CD4-positive, alpha-beta memory T cell (primary cell): ENCODE data around the gene COL21A1. TPM values are rescaled to one million over a fixed set of nuclear protein-coding genes. Genes with fewer than 3 reads are reported as not detected.
"Not testable (repeated sequence)": the region's sequence is repeated elsewhere in the genome, so short reads cannot be mapped to it uniquely, and the experiment has no call there.

Source experiments
- CTCF ChIA-PET: fragments of 350-600 bp; sonication (Branson Sonifier 250); formaldehyde crosslinking; loops from one replicate; lab custom pipeline; 2021; ENCODE audit warnings: inconsistent platforms; ENCODE audit not compliant: partially characterized antibody; lab: Charles Lee
- POLR2A ChIA-PET: fragments of 350-600 bp; sonication (Branson Sonifier 250); formaldehyde crosslinking; loops from one replicate; lab custom pipeline; 2021; ENCODE audit not compliant: partially characterized antibody; lab: Charles Lee
- DNase-seq, 5 donors: peaks; one replicate each; pipeline versions ENCODE4 v3.0.0 to v3.0.0-alpha.2; 2020 to 2022; ENCODE audit warnings: mixed read lengths in 1 of 5
- H3K27ac ChIP-seq: one replicate; pipeline ENCODE4 v1.7.0; 2013; ENCODE audit warnings: low read depth, low read length
- H3K27me3 ChIP-seq: 2 replicates; pipeline ENCODE4 v1.7.0; 2013; ENCODE audit warnings: mild to moderate bottlenecking, low read length, moderate library complexity; ENCODE audit not compliant: insufficient read depth
- H3K36me3 ChIP-seq: 2 replicates; pipeline ENCODE4 v1.7.0; 2013; ENCODE audit warnings: mild to moderate bottlenecking, low read length, moderate library complexity; ENCODE audit not compliant: insufficient read depth
- H3K4me1 ChIP-seq: 2 replicates; pipeline ENCODE4 v1.7.0; 2013; ENCODE audit warnings: mild to moderate bottlenecking, low read length, moderate library complexity; ENCODE audit not compliant: insufficient read depth
- H3K4me3 ChIP-seq, 2 donors: one replicate each; pipeline ENCODE4 v1.7.0; 2013; ENCODE audit warnings: low read length in 2 of 2, mild to moderate bottlenecking in 1 of 2
- H3K9me3 ChIP-seq, 2 donors: one replicate each; pipeline ENCODE4 v1.7.0; 2013; ENCODE audit warnings: low read length in 2 of 2, control low read depth in 1 of 2; ENCODE audit not compliant: control insufficient read depth in 1 of 2
- H3K27ac Mint-ChIP-seq, 7 donors: one replicate each; pipeline ENCODE4 v1.8.0; 2020 to 2021; ENCODE audit warnings: mixed read lengths in 7 of 7, mild to moderate bottlenecking in 6 of 7, inconsistent platforms in 3 of 7, moderate library complexity in 3 of 7
- H3K27me3 Mint-ChIP-seq, 2 donors: one replicate each; pipeline ENCODE4 v1.8.0; 2020 to 2021; ENCODE audit warnings: mixed read lengths in 2 of 2
- H3K36me3 Mint-ChIP-seq, 2 donors: one replicate each; pipeline ENCODE4 v1.8.0; 2020 to 2021; ENCODE audit warnings: mixed read lengths in 2 of 2, inconsistent platforms in 1 of 2, mild to moderate bottlenecking in 1 of 2
- H3K4me1 Mint-ChIP-seq, 4 donors: one replicate each; pipeline ENCODE4 v1.8.0; 2020 to 2021; ENCODE audit warnings: mixed read lengths in 4 of 4, mild to moderate bottlenecking in 1 of 4
- H3K4me3 Mint-ChIP-seq, 8 donors: one replicate each; pipeline ENCODE4 v1.8.0; 2020 to 2021; ENCODE audit warnings: mixed read lengths in 8 of 8, mild to moderate bottlenecking in 7 of 8, moderate library complexity in 6 of 8, inconsistent platforms in 3 of 8
- H3K9me3 Mint-ChIP-seq, 8 donors: one replicate each; pipeline ENCODE4 v1.8.0; 2020 to 2021; ENCODE audit warnings: mixed read lengths in 8 of 8, mild to moderate bottlenecking in 5 of 8, inconsistent platforms in 3 of 8, moderate library complexity in 1 of 8
- intact Hi-C: fragments of 100-400 bp; cut with micrococcal nuclease; formaldehyde crosslinking; loops from one replicate; pipeline ENCODE4 v1.15.1; 2023
- polyA plus RNA-seq, 2 donors: library from polyadenylated mRNA; unstranded; fragments of 300-500 nt; fragmentation: Illumina TruSeq; gene quantifications; one replicate each; pipeline ENCODE4 v1.2.3, GENCODE V29; 2021
- total RNA-seq, 2 experiments: library from RNA; stranded (reverse); gene quantifications; one replicate each; pipeline ENCODE4 v1.2.3, GENCODE V29; 2021

COL21A1 gene
- total and polyA plus RNA-seq, 4 experiments from 2014 or later, result not detected

GRCh38 chr6:56019973-56020372 lies 227.4 kb downstream of the COL21A1 start:
- ChIA-PET POLR2A (no interaction called here), CTCF (no interaction called here)
- H3K27me3 ChIP-seq, result no peaks in the 10 kb centered on the region
- H3K4me3 ChIP-seq, result no peak overlapping the region
- no peaks in the 10 kb centered on the region for H3K36me3 ChIP-seq
- no peaks in the 10 kb centered on the region for H3K4me1 Mint-ChIP-seq
- H3K27me3 Mint-ChIP-seq, result no peaks in the 10 kb centered on the region
- no peaks in the 10 kb centered on the region for H3K36me3 Mint-ChIP-seq
- H3K9me3 ChIP-seq, result no peaks in the 10 kb centered on the region
- no peak overlapping the region for H3K27ac Mint-ChIP-seq
- no peak overlapping the region for H3K4me3 Mint-ChIP-seq
- intact Hi-C loops, result no loop called here
- no peaks in the 10 kb centered on the region for H3K4me1 ChIP-seq
- no peak overlapping the region for H3K27ac ChIP-seq
- H3K9me3 Mint-ChIP-seq, result peaks cover 2 to 12% (median 4%) of the 10 kb centered on the region in 8 donors
- DNase-seq, result no peak

DNA sequence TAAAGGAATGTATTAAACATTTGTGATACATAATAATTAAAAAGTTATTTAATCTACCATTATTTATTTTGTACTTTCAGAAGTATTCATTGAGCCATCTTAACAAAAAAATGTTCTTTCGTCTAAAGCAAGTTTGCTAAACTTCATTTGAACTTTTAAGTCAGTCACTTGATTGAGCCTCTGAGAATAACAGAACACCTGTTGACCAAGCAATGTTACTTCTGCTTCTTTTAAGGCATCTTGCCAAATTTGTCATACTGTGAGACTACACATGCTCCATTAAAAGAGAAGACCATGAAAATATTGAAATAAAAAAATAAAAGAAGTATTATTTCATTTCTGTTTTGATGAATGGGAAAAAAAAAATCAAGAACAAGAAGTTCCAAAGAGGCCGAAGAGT lies 230.2 kb downstream of the COL21A1 start:
- Histone ChIP-seq H3K27me3 (no peaks in the 10 kb centered on the region), H3K36me3 (no peaks in the 10 kb centered on the region), H3K9me3 (no peaks in the 10 kb centered on the region), H3K27ac (no peak overlapping the region), H3K4me1 (no peaks in the 10 kb centered on the region), H3K4me3 (no peak overlapping the region)
- Mint-ChIP-seq H3K27me3 (no peaks in the 10 kb centered on the region), H3K4me1 (no peaks in the 10 kb centered on the region), H3K4me3 (no peak overlapping the region), H3K9me3 (peaks cover 2 to 18% (median 10%) of the 10 kb centered on the region in 8 donors), H3K27ac (no peak overlapping the region), H3K36me3 (no peaks in the 10 kb centered on the region)
- no peak for DNase-seq
- CTCF ChIA-PET, result no interaction called here
- intact Hi-C loops, result no loop called here
- POLR2A ChIA-PET, result no interaction called here

DNA sequence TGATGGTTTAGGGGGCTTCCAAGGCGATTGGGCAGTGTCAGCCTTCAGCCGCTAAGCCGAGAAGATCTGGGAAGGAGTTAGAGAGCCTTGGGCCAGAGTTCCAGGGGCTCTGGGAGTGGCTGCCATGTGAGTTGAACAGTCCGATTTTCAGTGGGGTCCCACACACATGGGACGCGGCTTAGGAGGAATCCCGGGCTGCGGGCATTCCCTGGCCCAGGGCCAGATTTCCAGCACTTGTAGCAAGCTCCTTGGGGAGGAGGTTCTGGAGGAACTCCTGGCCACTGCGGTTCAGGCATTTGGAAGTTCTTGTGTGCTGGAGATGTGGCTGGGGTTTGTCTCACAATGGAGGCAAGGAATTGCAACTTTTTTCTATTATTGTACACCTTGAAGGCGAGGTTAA lies 233.3 kb downstream of the COL21A1 start:
- H3K9me3 Mint-ChIP-seq, result peaks cover 2 to 18% (median 8%) of the 10 kb centered on the region in 8 donors
- CTCF ChIA-PET, H3K4me3 ChIP-seq, DNase-seq, H3K4me1 Mint-ChIP-seq, H3K4me3 Mint-ChIP-seq, H3K27ac Mint-ChIP-seq, H3K9me3 ChIP-seq, intact Hi-C loops, H3K4me1 ChIP-seq, H3K36me3 ChIP-seq, H3K27me3 Mint-ChIP-seq, POLR2A ChIA-PET, H3K36me3 Mint-ChIP-seq, H3K27me3 ChIP-seq, H3K27ac ChIP-seq: not testable (repeated sequence)

- no peak for DNase-seq
- CTCF ChIA-PET, result no interaction called here
- intact Hi-C loops, result no loop called here
These were observed 237.7 kb downstream of the COL21A1 start for GRCh38 chr6:56009636-56010035.

More at GRCh38 chr6:56009636-56010035, 237.7 kb downstream of the COL21A1 start:
- no peaks in the 10 kb centered on the region for H3K27me3 ChIP-seq
- Mint-ChIP-seq H3K4me3 (no peak overlapping the region), H3K4me1 (no peaks in the 10 kb centered on the region), H3K9me3 (peaks cover 0 to 14% (median 5%) of the 10 kb centered on the region in 8 donors), H3K36me3 (no peaks in the 10 kb centered on the region), H3K27me3 (no peaks in the 10 kb centered on the region), H3K27ac (no peak overlapping the region)
- POLR2A ChIA-PET, result no interaction called here
- H3K4me3 ChIP-seq, result no peak overlapping the region
- H3K9me3 ChIP-seq, result no peaks in the 10 kb centered on the region
- H3K27ac ChIP-seq, result no peak overlapping the region
- no peaks in the 10 kb centered on the region for H3K36me3 ChIP-seq
- H3K4me1 ChIP-seq, result no peaks in the 10 kb centered on the region
